Effector CD4-positive, alpha-beta T cell (primary cell): ENCODE measurements around the gene SLC7A6.
A peak's percentile ranks its signal among the peaks of the same experiment; 100 is the strongest.

ENCODE experiments used
- DNase-seq: peaks from one replicate; pipeline ENCODE4 v3.0.0-alpha.2; 2020

The SLC7A6 gene

DNA sequence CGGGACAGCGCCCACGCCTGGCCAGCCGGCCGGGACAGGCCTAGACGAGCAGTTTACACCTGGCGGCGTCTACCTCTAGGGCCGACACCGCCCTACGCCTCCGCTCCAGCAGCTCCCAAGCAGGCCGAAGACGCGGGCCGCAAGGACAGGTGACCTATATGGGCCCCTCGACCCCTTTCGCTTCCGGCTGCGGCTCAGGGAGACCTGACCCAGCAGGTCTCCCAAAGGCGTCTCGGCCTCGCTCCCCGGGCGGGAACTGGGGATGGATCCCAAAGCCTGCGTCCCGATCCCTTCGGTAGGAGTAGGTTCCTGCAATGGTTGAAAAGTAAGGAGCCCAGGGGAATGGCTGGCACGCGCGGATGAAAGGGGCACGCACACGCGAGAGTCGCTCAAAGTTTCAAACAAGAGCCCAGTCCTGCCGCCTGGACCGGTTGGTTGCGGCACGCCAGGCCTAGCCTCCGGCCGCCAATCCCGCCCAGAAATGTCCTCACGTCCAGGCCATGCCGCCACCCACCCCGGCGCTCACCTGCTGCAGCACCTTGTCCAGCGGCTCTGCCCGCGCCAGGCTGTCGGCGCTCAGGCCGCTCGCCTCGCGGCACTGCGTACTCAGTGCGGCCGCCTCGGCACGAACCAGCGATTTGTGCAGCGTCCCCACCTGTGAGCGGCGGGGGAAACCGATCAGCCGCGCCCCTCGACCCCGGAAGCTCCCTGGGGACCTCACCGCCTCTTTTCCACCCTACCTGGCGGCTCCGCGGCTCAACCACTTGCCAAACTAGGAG, 29.0 kb upstream of the SLC7A6 start:
- no peak for DNase-seq

DNA sequence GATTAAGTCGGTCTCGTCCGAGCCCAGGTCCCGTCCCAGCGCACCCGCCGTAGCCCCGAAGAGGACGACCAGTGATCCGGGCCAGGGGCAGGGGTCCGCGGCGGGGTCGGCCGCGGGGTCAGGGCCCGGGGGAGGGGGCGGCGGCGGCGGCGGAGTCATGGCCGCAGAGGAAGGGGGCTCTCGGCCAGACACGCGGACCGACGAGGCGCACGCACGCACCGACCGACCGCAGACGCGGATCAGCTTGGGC, 28.5 kb upstream of the SLC7A6 start, which contains the start of gene ESRP2:
ESRP2 (minus strand) TSS at position 241 of the 250 bp plus-strand sequence; CDS start at position 159, 82 bp downstream.
- DNase-seq: no peak

DNA sequence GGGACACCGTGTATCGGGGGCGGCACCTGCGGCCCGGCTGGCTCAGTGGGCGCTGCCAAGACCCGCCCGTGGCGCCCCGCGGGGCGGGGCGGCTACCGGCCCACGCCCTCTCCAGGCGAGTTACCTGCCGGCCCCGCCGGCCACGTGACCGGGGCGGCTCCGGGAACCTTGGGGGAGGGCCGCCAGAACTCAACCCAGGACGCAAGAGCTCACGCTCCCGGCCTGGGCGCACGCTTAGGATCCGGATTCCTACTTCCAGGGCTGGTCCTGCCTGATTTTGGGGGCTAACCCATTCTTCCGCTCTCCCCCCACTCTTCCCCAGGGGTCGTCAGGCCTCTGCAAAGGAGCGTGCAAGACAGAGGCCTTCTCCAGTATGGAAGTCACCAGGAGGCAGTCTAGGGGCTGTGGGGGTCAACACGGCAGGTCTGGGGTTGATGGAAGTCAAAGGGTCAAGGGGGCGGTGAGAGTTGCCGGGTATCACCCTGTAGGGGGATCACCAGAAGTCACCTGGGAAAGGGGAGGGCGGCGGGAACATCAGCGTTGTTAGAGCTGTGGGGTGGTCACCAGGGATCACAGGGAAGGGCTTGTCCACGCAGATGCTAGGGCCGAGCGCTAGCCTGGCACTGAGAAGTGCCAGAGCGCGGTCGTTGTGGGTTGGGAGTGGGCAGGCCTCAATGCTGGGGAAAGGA, 28.0 kb upstream of the SLC7A6 start:
- peak; percentile 39 for DNase-seq

DNA sequence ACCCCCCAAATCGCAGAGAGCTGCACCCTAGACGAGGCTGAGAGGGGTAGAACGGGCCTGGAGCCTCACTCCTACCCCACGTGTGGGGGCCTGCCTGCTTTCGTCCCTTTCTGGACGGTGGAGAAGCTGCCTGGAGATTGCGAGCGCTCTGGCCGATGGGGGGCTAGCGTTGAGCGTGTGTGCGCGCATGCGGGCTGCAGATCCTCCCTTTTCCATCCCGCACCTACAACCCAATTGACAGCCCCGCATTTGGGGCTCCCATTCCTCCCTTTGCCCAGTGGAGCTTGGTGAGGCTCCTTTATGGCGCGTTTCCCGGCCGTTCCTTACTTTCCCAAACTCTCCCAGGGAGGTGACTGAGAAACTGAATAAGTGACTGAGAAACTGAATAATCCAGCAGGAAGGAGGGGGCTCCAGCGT, 27.5 kb upstream of the SLC7A6 start:
- DNase-seq: no peak

DNA sequence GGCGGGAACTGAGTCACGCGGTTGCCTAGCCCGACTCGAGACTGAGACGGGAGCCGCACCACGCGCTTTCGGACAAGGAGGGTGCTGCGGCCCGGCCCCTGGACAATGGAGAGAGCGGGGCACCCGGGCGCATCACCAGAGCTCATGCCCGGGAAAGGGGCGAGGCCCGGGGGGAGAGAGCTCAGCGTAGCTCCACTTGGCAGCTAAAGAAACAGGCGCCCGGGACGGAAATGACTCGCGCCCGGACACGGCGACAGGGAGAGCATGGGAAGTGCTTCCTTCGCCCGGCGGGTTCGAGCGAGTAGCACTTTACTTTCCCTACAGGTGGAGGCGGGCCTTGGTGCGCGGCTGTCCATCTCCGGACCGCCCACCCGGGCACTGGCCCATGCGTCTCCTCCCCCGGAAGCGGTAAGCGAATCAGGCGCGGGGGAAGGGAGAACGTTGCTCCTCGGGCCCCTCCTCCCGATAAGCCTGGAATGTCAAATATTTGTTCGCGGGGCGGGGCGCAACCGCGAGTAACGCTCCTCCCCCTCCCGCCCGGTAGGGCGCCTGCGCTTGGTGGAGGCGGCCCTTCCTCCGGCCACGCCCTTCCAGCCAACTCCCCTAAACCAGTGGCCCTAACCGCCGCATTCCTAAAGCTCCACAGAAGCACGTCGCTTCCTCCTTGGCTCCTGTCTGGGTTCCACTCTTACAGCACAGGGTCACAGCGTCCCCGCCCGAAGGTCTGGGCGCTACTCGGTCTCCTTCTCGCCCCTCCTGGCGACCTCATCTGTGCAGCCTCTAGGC, 26.9 kb upstream of the SLC7A6 start:
- DNase-seq: peak; percentile 83

DNA sequence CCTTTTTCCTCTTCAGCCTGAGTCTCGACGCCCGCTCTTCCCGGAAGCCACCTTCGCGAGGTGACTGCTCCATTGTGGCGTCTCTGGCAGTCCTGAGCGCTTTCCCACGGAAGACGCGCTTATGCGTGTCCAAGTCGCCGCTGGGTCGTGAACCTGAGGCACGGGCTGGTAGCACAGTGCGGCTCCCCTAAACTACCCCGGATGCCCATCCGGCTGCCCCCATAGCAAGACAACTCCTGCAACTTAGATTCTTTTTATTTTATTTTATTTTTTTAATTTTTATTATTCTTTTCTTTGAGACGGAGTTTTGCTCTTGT, 26.3 kb upstream of the SLC7A6 start:
- no peak for DNase-seq

DNA sequence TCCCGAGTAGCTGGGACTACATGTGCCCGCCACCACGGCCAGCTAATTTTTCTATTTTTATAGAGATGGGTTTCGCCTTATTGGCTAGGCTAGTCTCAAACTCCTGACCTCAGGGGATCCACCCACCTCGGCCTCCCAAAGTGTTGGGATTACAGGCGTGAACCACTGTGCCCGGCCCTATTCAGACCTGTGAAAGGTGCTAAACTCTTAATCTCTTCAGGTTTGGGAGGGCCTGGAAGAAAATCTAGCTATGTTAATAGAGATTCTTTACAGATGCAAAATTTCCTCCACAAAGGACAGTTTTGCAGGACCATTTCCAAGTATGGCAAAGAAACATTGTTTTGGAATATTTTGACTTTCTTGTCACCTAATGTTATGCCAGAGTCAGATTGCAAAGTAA, 22.2 kb upstream of the SLC7A6 start:
- DNase-seq: no peak

DNA sequence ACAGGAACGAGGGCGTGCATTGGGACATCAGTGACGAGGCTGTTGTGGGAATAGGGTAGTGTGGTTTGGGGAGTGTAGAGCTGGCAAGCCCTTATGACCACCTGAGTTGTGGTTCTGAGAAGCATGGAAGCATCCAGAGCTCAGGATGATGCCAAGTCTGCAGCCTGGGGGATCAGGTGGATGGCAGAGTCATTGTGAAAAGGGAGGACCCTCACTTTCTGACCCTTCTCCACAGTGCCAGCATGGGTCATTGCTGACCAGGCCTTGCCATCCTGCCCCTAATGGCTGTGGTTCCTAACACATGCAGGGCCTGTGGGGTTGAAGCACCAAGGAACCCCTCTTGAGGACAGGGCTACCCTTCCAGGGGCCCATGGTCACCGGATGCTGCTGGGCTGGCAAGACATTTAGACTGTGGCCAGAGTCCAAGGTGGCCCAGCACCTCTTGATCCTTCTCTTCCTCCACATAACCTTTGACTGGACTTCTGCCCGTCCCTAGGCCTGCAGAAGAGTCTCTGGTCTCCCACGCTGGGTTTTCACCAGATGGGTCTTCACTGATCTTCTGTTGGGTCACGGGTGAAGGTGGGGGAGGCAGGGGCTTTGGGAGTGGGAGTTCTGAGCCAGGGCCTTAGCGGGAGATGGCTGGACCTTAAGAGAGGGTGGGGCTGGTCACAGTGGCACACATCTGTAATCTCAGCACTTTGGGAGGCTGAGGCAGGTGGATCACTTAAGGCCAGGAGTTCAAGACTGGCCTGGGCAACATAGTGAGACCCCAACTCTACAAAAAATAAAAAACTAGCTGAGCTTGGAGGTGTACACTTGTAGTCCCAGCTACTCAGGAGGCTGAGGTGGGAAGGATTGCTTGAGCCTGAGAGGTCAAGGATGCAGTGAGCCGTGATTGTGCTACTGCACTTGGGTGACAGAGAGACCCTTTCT, 21.1 kb upstream of the SLC7A6 start:
- no peak for DNase-seq

DNA sequence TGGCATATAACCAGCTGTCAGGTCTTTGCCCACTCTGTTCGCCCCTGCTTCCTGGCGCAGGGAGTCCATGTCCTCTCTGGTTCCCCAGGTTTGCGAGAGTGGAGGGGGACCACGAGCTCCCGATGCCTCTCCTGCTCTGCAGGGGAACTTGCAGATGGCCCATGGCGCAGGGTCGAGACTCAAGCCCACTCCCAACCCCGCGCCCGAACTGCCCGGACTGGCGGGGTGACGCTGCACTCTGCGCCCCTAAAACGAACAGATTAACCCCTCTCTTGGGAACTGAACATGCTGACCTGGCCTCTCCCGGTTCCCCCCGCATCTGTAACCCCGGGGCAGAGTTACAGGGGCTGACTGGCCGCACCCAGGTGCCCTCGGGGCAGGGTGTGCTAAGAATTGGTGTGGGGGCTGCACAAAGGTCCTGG, 19.8 kb upstream of the SLC7A6 start:
- no peak for DNase-seq

DNA sequence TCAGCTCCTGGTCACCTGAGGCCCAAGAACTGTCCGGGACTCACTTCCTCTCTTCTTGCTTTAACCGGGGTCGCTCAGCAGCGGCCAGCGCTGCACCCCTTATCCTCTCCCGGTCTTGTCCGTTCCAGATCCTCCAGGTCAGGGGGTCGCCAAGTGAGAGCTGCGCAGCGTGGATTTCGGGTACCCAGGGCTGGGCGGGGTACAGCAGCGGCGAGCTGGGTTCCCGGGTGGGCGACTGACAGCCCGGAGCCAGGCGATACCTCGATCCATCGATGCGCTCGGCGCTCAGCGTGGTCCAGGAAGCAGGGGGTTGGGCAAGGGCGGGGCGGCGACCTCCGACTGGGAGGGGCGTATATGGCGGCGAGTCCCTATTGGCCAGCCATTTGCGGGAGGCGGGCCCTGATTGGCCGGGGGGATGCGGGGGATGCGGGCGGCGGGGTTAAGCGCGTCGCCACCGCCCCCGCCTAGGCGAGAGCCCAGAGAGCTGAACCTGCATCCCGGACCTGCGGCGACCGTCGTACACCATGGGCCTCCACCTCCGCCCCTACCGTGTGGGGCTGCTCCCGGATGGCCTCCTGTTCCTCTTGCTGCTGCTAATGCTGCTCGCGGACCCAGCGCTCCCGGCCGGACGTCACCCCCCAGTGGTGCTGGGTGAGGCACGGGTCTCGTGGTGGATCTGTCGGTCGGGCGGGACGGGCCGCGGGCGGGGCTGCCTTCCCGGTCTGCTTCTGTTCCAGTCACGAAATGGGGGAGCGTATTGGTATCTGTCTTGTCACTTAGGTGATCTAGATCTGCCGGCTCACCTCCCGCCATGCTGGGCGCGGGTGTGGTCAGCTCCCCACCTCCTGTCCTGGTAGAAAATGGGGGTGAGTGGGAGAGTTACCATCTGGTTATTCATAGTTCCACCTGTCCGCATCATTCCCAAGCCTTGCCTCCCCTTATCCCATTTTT, 19.1 kb upstream of the SLC7A6 start, which contains the start of gene PLA2G15:
PLA2G15 (plus strand) TSS at position 471 of the 951 bp plus-strand sequence; CDS start at position 525, 54 bp downstream.
- DNase-seq: peak; percentile 94

DNA sequence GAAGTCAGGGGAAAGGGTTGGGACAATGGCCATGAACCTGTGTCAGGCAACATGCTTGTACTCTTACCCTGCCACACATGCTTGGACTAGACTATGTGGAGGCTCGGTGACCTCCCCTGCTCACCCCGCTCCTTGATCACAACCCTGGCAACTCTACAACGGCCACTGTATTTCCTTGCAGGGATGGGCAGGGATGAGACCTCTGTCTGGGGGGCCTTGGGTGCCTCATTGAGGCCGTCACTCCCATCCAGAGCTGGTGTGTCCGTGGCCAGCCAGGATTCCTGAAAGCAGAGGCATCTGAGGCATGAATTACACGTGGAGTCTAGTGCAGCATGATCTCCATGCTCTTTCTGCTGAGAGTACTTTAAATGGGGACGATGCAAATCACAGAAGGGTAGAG, 18.2 kb upstream of the SLC7A6 start:
- no peak for DNase-seq

DNA sequence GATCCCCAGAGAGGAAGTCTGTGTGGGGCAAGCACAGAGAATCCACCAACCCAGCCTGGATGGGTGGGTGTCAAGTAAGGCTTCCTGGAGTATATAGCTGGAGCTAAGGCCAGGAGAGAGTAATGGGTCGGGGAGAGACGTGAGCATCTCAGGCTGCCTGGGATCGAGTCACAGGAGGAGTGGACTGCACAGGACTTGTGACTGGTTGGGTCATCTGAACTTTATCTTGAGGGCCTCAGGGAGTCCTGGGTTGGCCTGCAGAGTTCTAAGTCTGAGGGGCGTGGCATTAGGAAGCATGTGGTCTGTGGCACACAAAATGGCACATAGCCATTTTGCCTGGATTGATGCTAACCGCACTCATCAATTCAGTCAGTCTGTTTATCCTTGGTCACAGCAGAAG, 17.7 kb upstream of the SLC7A6 start:
- DNase-seq: no peak

DNA sequence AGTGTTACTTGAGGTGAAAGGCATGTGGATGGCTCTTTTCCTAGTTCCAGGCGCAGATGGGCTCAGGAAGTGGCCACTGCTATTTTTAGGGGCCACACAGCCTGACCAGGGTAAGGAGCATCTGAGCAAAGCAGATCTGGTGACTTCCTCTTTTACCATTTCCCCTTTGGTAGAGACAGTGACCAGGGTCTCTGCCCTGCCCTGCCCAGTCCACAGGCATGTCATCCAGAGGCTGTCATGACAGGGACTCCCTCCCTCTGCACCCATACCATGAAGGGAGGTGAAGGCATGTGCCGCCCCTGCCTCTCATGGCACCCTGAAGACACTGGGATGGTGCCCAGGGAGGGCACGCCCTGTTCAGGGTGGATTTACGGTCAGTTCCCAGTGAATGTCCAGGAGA, 16.9 kb upstream of the SLC7A6 start:
- DNase-seq: no peak

DNA sequence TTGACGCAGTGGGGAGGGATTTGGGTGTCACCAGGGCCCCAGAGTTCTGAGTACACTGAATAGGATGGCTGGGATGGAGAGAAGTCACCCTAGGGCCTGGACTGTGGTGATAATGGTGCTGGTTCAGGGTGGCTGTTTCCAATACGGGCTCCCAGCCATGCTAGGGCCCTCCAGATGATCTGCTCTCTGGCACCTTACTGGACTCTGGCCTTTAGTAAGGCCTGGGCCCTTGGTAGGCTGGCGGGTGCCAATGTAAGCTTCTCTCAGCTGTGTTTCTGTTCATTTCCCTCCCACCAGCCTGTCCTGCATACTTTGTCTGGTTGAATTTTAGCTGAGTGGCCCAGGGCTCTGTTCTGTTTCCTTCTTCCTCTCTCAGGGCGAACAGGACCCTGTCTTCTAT, 16.4 kb upstream of the SLC7A6 start:
- DNase-seq: no peak

DNA sequence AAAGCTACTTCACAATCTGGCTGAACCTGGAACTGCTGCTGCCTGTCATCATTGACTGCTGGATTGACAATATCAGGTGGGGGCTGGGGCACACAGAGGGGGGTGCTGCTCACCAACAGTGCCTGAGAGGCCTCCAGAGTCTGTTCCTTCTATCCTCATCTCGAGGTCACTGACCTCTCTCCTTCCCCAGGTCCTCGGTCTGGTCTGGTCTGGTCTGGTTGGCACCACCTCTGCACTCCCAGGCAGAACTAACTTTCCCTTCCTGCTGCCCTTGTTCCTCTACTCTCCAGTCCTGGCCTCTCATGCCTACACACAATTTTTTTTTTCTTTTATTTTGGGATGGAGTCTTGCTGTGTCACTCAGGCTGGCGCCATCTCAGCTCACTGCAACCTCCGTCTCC, 15.0 kb upstream of the SLC7A6 start:
- no peak for DNase-seq

DNA sequence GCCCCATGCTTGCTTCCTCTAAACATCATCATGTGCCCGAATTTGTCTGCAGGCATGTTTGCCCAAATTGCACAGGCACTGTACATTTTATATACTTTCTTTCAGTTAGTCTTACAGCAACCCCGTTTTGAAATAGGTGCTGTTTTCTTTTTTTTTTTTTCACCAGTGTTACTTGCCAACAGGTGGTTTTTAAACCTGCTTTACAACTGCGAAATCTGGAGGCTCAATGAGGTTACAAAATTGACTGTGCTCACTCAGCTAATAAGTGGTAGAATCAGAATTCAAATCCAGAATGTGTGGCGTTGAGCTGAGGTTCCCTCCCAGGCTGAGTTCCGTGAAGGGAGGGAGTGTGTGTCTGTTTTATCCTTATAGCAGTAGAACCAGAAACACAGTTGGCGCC, 13.4 kb upstream of the SLC7A6 start:
- DNase-seq: no peak

DNA sequence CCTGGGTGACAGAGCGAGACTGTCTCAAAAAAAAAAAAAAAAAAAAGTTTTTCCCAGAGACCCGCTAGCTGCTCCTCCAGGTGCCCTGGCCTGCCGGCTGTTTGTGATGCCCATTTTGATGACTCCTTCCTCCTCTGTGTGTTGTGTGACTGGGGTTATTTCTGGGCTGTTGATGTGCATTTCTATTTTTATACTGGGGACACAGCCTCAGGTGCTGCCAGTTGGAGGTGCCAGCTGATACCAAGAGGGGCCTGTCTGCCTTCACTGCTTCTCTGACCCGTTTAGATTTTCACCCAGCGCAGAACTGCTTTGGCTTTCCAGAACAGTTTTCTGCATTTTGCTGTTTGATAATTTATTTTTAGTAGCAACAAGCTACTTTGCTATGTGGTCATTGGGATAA, 12.5 kb upstream of the SLC7A6 start:
- DNase-seq: no peak

DNA sequence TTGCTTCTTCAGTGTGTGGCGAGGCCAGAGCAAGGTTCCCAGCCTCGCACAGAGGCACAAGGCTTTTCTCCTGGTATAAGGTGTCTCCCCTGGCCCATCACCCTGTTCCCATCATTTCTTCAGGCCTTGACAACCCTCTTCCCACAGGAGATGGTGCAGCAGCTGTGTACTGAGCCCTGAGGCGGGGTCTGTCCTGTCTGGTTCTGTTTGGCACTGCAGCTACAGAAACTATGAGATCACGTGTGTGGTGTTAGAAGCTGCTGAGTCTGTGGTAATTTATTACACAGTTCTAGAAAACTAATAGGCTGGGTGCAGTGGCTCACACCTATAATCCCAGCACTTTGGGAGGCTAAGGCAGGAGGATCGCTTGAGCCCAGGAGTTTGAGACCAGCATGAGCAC, 11.9 kb upstream of the SLC7A6 start:
- no peak for DNase-seq

DNA sequence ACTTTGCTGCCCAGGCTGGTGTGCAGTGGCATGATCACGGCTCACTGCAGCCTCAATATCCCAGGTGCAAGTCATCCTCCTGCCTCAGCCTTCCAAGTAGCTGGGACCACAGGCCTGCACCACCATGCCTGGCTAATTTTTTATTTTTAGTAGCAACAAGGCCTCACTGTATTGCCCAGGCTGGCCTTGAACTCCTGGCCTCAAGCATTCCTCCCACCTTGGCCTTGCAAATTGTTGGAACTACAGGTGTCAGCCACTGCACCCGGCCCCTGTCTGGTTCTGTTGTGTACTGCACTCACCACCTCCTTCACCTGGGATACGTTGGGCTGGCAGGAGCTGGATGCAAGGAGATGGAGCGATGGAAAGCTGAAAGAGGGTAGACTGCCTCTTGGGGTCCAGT, 10.6 kb upstream of the SLC7A6 start:
- no peak for DNase-seq

DNA sequence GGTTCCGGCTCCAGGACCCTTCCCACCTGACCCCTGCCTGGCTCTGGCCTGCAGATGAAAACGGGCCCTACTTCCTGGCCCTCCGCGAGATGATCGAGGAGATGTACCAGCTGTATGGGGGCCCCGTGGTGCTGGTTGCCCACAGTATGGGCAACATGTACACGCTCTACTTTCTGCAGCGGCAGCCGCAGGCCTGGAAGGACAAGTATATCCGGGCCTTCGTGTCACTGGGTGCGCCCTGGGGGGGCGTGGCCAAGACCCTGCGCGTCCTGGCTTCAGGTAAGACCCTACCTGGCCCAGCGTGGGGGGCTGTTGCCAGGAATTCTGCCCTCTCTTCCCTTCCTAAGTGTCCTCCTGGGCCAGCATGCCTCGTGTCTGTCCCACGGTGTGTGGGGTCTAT, 8.6 kb upstream of the SLC7A6 start:
- no peak for DNase-seq

DNA sequence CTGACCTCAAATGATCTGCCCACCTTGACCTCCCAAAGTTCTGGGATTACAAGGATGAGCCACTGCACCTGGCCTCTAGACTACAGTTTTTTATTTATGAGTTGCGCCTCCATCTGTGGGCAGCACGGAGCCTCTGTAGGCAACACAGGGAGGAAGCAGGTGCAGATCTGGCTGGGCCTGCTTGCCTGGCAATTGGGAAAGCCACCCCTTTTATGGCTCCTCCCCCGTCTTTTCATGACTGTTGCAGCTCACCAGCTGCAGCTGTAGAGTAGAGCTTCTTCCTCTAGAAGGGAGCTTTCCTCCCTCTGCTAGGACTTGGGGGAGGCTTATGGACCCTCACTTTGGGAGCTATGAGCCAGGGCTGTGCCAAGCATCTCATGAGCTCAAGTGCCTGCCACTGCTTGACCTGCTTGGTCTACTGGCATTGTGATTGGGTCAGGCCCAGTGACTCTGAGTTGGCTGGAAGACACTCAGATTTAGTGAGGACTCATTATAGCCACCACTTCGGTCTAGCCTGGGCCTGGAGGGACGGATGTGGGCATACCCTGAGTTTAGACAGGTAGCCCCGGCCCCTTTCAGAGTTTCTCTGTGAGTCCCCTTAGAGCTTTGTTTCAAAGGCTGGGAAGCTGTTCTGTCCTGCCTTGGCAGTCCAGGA, 6.9 kb upstream of the SLC7A6 start:
- DNase-seq: no peak
